WI38 (cell line): ENCODE measurements around the gene FADS3.

Source experiments
- H3K4me3 ChIP-seq: 2 replicates; pipeline ENCODE4 v1.5.1; 2011; ENCODE audit warnings: low read depth, mild to moderate bottlenecking, control low read depth, low read length
- CTCF ChIP-seq: IDR thresholded peaks from 2 replicates; pipeline ENCODE4 v1.5.1; 2012; ENCODE audit warnings: low read depth, mild to moderate bottlenecking, control low read depth, low read length

FADS3 gene

GRCh38 chr11:61891331-61892084 is at the start of gene FADS3:
Gene FADS3 (minus strand): TSS chr11:61891545. CDS start chr11:61891381, 164 bp downstream.
- no peak for TF ChIP-seq CTCF
- peak within 1 kb of the TSS; percentile 89 for H3K4me3 ChIP-seq

- no peak for TF ChIP-seq CTCF
These were observed 49.1 kb upstream of the FADS3 start for GRCh38 chr11:61940466-61940865.

GRCh38 chr11:61935861-61936260 is 44.5 kb upstream of the FADS3 start:
- TF ChIP-seq CTCF: no peak
- H3K4me3 ChIP-seq: no peak overlapping the region

More at GRCh38 chr11:61940466-61940865, 49.1 kb upstream of the FADS3 start:
- no peak overlapping the region for H3K4me3 ChIP-seq

- TF ChIP-seq CTCF: no peak
- H3K4me3 ChIP-seq: no peak overlapping the region
These were observed 39.6 kb upstream of the FADS3 start for GRCh38 chr11:61930933-61931332.

- no peak overlapping the region for H3K4me3 ChIP-seq
- no peak for TF ChIP-seq CTCF
These were observed 37.3 kb upstream of the FADS3 start for GRCh38 chr11:61928606-61929005.

GRCh38 chr11:61927501-61927900 is 36.2 kb upstream of the FADS3 start:
- TF ChIP-seq CTCF: no peak
- no peak overlapping the region for H3K4me3 ChIP-seq

GRCh38 chr11:61926235-61926634 is 34.9 kb upstream of the FADS3 start:
- no peak for TF ChIP-seq CTCF
- H3K4me3 ChIP-seq: no peak overlapping the region
